Measurements from ENCODE around the gene MYLK2. TPM values are rescaled to one million over a fixed set of nuclear protein-coding genes. Genes with fewer than 3 reads are reported as not detected.

Gene MYLK2
- total RNA-seq, 3 donors from 2014 or later (not counting 1 experiment from before 2014, with no cell fraction given): 0.12 TPM; not detected in 2

GRCh38 chr20:31788578-31788977, 30.6 kb upstream of the MYLK2 start:
- Mint-ChIP-seq H3K36me3 (no peaks in the 10 kb centered on the region), H3K4me3 (no peak overlapping the region), H3K27ac (no peak overlapping the region), H3K9me3 (no peaks in the 10 kb centered on the region), H3K4me1 (peaks cover 0 to 6% of the 10 kb centered on the region in 2 donors), H3K27me3 (ENCODE audit: low read depth in 2 of 2) (no peaks in the 10 kb centered on the region)
- WGBS (ENCODE audit: insufficient coverage): 53% methylated on average over 3 of the region's 3 CpGs
- intact Hi-C loops (cut with micrococcal nuclease): no loop called here
- Histone ChIP-seq H3K9me3 (ENCODE audit: control insufficient read depth, insufficient read depth, low read length) (no peaks in the 10 kb centered on the region), H3K4me1 (ENCODE audit: control insufficient read depth, insufficient read depth, low read length) (no peaks in the 10 kb centered on the region), H3K4me3 (ENCODE audit: low read length) (no peak overlapping the region), H3K27ac (ENCODE audit: low read length) (no peak overlapping the region), H3K27me3 (ENCODE audit: control insufficient read depth, insufficient read depth, low read length) (no peaks in the 10 kb centered on the region), H3K36me3 (ENCODE audit: control insufficient read depth, insufficient read depth, low read length) (no peaks in the 10 kb centered on the region)
- ATAC-seq (peak in 2 of 3 donors; percentile 49 to 65), DNase-seq (no peak)
- TF ChIP-seq CTCF (IDR thresholded peaks at IDR 0.05): no peak

- Histone ChIP-seq H3K27ac (ENCODE audit: low read length) (no peak overlapping the region), H3K27me3 (ENCODE audit: control insufficient read depth, insufficient read depth, low read length) (no peaks in the 10 kb centered on the region), H3K4me3 (ENCODE audit: low read length) (no peak overlapping the region), H3K36me3 (ENCODE audit: control insufficient read depth, insufficient read depth, low read length) (no peaks in the 10 kb centered on the region), H3K9me3 (ENCODE audit: control insufficient read depth, insufficient read depth, low read length) (no peaks in the 10 kb centered on the region), H3K4me1 (ENCODE audit: control insufficient read depth, insufficient read depth, low read length) (no peaks in the 10 kb centered on the region)
- 99% methylated on average over 3 of the region's 3 CpGs for WGBS (ENCODE audit: insufficient coverage)
- no peaks in the 10 kb centered on the region for H3K36me3 Mint-ChIP-seq
- TF ChIP-seq CTCF (IDR thresholded peaks at IDR 0.05): no peak
- H3K27ac Mint-ChIP-seq: no peak overlapping the region
- no peak for DNase-seq
- no peaks in the 10 kb centered on the region for H3K27me3 Mint-ChIP-seq (ENCODE audit: low read depth in 2 of 2)
- H3K9me3 Mint-ChIP-seq: no peaks in the 10 kb centered on the region
- H3K4me1 Mint-ChIP-seq: peaks cover 0 to 6% of the 10 kb centered on the region in 2 donors
- intact Hi-C loops (cut with micrococcal nuclease): no loop called here
- ATAC-seq: no peak
- no peak overlapping the region for H3K4me3 Mint-ChIP-seq
Measured at GRCh38 chr20:31790401-31790800, 28.8 kb upstream of the MYLK2 start.

GRCh38 chr20:31797364-31797763, 21.8 kb upstream of the MYLK2 start:
- WGBS (ENCODE audit: insufficient coverage): 98% methylated on average over 3 of the region's 3 CpGs
- no peak for TF ChIP-seq CTCF (IDR thresholded peaks at IDR 0.05)
- Histone ChIP-seq H3K36me3 (ENCODE audit: control insufficient read depth, insufficient read depth, low read length) (no peaks in the 10 kb centered on the region), H3K9me3 (ENCODE audit: control insufficient read depth, insufficient read depth, low read length) (no peaks in the 10 kb centered on the region), H3K4me3 (ENCODE audit: low read length) (no peak overlapping the region), H3K27ac (ENCODE audit: low read length) (no peak overlapping the region), H3K4me1 (ENCODE audit: control insufficient read depth, insufficient read depth, low read length) (no peaks in the 10 kb centered on the region), H3K27me3 (ENCODE audit: control insufficient read depth, insufficient read depth, low read length) (no peaks in the 10 kb centered on the region)
- ATAC-seq (no peak), DNase-seq (no peak)
- Mint-ChIP-seq H3K4me3 (no peak overlapping the region), H3K9me3 (no peaks in the 10 kb centered on the region), H3K27ac (no peak overlapping the region), H3K27me3 (ENCODE audit: low read depth in 2 of 2) (no peaks in the 10 kb centered on the region), H3K36me3 (peaks cover 6% of the 10 kb centered on the region), H3K4me1 (no peaks in the 10 kb centered on the region)
- intact Hi-C loops (cut with micrococcal nuclease): no loop called here

- H3K9me3 Mint-ChIP-seq: no peaks in the 10 kb centered on the region
- Histone ChIP-seq H3K27me3 (ENCODE audit: control insufficient read depth, insufficient read depth, low read length) (no peaks in the 10 kb centered on the region), H3K9me3 (ENCODE audit: control insufficient read depth, insufficient read depth, low read length) (no peaks in the 10 kb centered on the region), H3K36me3 (ENCODE audit: control insufficient read depth, insufficient read depth, low read length) (no peaks in the 10 kb centered on the region), H3K4me1 (ENCODE audit: control insufficient read depth, insufficient read depth, low read length) (no peaks in the 10 kb centered on the region), H3K4me3 (ENCODE audit: low read length) (no peak overlapping the region), H3K27ac (ENCODE audit: low read length) (no peak overlapping the region)
- intact Hi-C loops (cut with micrococcal nuclease): no loop called here
- H3K36me3 Mint-ChIP-seq: peaks cover 6% of the 10 kb centered on the region
- ATAC-seq (no peak), DNase-seq (no peak)
- 96% methylated on average over 7 of the region's 7 CpGs for WGBS (ENCODE audit: insufficient coverage)
- H3K4me1 Mint-ChIP-seq: no peaks in the 10 kb centered on the region
- H3K27ac Mint-ChIP-seq: no peak overlapping the region
- H3K27me3 Mint-ChIP-seq (ENCODE audit: low read depth in 2 of 2): no peaks in the 10 kb centered on the region
- no peak overlapping the region for H3K4me3 Mint-ChIP-seq
- TF ChIP-seq CTCF (IDR thresholded peaks at IDR 0.05): no peak
Measured at GRCh38 chr20:31801508-31801907, 17.6 kb upstream of the MYLK2 start.

All from natural killer cell (primary cell).